HG03135 (cell line): Measurements from ENCODE around the gene MARK4.
"Not testable (repeated sequence)": the region's sequence is repeated elsewhere in the genome, so short reads cannot be mapped to it uniquely, and the experiment has no call there.

Experiments
- ATAC-seq: cut with Tn5 transposase; IDR thresholded peaks from one replicate; pipeline ENCODE4 v1.9.1; 2021; ENCODE audit warnings: mild to moderate bottlenecking, moderate library complexity; ENCODE audit not compliant: unreplicated experiment

The MARK4 gene

DNA sequence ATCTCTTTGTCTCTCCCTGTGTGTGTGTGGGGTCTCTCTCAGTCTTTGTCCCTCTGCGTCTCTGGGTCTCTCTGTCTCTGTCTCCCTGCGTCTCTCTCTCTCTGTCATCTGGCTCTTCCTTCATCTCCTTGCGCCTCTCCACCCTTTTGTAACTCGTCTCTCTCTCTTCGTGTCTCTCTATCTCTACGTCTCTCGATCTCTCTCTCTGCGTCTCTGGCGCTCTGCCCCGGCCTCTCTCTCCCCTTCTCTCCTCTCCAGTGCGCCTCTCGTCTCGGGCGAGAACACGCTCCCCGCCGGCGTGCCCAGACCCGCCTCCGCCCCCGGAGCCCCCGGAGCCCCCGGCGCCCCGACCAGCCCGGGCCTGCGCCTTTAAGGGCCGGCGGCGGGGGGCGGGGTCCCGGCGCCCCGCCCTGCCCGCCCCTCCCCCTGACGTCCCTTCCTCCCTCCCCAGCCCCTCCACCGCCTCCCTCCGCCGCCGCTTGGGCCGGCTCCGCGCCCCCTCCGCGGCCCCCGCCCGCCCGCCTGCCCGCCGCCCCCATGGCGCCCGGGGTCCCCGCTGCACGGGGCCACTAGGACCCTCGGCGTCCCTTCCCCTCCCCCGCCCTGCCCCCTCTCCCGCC is at the start of gene MARK4:
MARK4 (plus strand) TSS at position 440 of the 620 bp plus-strand sequence. CDS start 318 bp downstream, outside the sequence.
- ATAC-seq, result no peak

DNA sequence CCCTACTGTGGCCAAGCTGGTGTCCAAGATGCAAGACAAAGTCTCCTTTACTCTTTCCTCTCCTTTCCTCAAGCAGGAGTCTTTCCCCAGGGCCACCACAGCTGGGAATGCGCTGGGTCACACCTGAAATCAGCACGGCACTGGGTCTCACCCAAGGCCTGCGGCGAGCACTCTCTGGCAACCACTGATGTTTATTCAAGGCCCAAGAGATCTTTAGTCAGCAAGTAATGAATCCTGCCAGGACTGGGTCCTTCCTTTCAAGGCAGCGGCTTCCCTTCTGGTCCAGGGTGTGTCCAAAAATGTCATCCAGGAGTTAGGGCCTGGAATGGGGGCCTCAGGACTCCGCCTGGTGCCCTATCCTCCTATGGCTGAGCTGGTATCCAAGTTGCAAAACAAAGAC is 48.4 kb upstream of the MARK4 start:
- ATAC-seq, result no peak

DNA sequence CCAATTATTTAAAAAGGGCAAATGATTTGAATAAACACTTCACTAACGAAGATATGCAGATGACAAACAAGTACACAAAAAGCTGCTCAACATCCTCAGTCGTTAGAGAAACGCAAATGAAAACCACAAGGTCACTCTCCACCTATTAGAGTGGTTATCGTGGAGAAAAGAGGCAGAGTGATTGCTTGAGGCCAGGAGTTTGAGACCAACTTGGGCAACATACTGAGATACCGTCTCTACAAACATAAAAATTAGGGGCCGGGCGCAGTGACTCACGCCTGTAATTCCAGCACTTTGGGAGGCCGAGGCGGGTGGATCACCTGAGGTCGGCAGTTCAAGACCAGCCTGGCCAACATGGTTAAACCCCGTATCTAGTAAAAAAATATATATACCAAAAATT is 45.3 kb upstream of the MARK4 start:
- ATAC-seq, result no peak

DNA sequence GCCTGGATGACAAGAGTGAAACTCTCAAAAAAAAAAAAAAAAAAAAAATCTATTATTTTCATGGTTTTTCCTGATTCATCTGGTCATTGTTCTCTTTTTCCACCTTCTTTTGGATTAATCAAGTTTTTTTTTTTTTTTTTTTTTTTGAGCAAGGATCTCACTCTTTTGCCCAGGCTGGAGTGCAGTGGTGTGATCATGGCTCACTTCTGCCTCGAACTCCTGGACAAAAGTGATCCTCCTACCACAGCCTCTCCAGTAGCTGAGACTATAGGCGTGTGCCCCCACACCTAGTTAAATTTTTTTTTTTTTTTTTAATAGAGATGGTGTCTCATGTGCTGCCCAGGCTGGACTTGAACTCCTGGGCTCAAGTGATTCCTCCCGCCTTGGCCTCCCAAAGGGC is 44.7 kb upstream of the MARK4 start:
- ATAC-seq, result no peak

DNA sequence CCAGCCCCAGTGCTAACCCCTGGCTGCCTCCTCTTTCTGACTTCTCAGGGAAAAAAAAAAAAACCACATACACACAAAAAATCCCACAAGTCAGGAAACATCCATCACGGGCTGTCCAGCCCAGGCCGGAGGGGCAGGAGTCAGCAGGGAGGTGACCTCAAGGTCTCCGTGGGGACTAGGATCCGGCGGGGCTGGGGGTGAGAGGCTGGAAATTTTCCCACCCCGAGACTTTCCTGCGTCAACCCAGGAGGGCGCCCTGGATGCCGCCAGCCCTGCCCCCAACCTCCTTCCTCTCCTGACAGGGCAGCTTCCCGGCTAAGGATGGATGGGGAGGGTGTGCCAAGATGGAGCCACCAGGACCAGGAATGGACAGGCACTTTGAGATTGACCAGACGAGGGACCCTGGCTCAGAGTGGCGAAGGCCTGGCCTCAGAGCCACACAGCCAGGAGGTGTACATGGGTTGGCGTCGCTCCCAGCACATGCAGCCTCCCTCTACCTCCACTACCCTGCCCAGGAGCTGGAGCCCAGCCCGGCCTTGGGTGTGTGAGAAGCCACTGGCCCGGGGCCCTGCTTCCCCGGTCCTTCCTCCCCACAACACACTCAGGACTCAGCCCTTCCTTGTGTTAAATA is 39.2 kb upstream of the MARK4 start:
- no peak for ATAC-seq

DNA sequence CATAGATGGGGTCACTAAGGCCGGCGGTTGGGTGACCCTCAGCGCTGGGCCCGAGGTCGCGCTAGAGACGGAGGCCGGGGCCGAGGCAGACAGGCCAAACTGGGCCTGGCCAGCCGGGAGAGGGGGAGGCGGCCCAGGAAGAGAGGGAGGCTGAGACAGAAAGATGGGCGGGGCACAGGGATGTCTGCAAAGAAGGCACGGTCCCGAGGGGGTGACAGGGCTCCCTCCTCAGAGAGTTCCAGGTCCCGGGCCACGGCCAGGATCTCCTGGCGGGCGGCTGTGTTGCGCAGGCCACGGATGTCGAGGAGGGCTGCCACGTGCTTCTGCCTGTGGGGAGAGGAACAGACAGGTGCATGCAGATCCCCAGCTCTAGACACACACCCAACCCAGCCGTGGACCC is 38.0 kb upstream of the MARK4 start:
- ATAC-seq, result no peak

DNA sequence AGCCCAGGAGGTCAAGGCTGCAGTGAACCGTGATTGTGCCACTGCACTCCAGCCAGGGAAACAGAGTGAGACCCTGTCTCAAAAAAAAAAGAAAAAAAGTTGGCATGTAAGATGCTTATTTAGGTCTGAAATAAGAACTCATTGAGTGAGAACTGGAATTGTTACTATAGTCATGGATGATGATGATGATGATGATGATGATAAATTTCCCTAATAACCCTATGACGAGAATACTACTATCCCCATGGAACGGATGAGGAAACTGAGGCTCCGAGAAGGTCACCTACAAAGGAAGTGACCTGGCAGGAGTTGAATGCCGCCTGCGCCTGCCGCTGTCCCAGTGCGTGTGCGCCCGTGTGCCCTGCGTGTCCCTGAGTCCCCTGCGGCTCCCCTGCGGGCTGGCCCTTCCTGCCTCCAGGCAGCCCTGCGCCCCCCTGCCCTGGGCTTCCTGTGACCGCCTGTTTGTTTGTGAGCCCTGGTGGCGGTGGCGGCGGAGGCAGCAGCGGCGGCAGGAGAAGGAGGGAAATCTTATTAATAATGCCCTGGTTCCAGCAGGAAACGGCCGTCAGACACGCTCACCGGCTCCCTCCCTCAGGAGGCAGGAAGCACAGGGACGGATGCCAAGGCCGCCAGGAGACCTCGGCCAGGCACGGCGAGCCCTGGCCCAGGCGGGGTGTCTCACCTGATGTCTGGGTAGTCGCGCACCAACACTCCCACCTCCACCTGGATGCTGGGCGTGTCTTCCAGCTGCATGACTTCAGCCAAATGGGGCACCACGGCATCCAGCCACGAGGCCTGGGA is 35.5 kb upstream of the MARK4 start:
- ATAC-seq, result no peak

DNA sequence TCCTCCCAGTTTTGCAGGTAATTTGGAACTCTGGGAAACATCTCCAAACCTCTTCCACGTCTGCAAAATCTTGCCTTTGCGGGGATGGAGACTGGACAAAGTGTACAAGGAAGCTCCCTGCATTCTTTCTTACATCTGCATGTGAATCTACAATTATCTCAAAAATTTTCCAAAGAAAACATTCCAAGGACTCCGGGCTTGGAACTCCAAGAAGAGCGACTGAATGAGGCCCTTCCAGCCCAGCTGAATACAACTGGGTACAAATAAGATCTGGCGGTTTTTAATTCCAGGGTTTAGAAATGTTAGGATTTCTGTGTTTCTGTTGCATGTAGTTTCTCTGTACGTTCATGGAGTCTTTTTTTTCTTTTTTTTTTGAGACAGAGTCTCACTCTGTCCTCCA is 34.4 kb upstream of the MARK4 start:
- ATAC-seq, result no peak

DNA sequence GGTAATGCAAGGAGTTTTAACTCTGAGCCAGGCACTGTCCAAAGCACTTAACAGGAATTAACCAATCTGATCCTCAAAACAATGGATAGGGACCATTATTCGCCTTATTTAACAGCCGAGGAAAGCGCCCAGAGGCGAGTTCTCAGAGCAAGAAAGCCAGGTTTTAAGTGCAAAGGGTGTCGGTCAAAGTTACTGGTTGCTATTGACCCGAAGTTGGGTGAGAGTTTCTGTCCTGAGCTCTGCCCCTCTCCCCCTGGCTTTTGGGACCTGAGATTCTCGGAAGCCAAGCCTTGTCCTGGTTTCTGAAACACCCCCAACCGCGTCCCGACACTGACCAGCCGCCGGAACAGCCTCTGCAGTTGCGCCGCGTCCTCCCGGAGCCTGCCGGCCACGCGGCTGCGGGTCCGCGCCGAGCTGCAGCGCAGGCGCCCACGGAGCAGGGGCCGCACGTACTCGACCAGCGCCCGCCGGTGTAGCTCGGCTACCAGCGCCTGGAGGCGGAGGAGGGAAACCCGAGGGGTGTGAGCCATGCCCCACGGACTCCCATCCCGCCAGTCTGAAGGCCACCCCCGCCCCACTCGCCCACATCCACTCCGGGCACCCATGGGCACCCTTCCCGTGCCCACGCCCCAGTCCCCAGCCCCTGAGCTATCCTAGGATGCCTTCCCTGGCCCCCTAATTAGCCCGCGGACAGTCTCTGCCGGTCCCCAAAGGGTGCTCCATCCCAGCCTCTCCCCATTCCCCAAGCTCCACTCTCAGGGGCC is 33.7 kb upstream of the MARK4 start:
- no peak for ATAC-seq

DNA sequence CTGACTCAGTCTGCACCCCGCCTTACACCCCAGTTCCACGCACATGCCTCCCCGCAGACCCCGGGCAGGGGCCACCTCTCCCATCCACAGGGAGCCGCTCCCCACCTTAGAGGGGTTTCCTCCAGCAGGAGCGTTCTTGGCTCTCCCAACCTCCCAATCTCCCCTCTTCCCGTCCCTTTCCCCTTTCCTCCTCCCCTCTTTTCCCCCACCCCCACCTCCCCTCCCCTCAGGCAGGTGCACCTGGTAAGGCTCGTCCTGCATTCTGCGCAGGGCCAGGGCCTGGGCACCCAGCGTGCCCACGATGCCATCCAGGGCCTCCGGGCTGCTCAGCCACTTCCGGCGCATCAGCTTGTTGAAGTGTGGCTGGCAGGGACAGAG is 33.1 kb upstream of the MARK4 start:
- ATAC-seq, result no peak

DNA sequence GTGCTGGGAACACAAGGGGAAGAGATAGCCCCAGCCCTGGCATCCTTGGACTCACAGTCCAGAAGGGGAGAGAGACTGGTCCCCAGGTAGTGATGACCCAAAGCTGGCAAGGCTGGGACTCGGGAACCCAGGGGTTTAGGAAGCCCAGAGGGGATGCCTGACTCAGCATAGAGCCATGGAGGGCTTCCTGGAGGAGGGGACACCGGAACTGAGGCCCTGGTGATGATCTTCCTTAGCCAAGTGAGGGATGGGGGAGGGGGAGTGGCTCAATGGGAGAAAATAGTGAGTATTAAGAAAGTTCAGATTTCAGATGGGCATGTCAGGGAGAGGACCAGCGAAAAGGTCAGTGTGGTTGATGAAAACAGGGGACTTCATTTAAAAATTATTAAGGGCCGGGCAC is 32.6 kb upstream of the MARK4 start:
- ATAC-seq, result no peak

DNA sequence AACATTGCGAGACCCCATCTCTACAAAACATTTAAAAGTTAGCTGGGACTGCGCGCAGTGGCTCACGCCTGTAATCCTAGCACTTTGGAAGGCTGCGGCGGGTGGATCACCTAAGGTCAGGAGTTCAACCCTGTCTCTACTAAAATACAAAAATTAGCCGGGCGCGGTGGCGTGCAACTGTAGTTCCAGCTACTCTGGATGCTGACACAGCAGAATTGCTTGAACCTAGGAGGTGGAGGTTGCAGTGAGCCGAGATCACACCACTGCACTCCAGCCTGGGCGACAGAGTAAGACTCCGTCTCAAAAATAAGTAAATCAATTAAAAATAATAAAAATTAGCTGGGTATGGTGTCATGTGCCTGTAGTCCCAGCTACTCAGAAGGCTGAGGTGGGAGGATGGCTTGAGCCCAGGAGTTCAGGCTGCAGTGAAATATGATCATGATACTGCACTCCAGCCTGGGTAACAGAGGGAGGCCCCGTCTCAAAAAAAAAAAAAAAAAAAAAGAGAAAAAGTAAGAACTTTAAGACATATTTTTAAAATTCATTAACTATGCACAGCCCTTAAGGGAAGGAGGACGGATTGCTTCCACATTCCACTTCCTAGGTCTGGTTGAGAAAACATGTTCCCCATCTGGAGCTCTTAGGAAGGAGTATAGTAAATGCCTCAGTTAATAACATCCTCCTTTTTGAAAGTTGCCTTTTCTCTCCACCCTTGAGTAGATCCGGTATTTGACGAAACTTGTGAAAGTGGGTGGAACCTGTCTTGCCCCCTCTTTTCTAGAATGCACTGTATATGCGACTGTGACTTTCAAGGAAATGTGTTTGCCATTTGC is 31.9 kb upstream of the MARK4 start:
- ATAC-seq, result no peak

DNA sequence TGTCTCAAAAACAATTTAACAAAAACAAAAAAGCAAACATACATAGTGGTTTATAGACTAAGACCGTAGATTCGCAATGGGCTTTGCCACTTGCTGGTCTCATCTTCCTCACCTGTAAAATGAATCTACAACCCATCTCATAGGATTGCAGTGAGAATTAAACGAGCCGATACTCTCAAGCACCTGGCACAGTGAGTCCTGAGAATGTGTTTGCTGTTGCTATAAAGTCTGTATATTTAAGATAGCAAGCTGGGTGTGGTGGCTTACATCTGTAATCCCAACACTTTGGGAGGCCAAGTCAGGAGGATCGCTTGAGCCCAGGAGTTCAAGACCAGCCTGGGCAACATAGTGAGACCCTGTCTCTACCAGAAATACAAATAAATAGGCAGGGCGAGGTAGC is 28.3 kb upstream of the MARK4 start:
- no peak for ATAC-seq

DNA sequence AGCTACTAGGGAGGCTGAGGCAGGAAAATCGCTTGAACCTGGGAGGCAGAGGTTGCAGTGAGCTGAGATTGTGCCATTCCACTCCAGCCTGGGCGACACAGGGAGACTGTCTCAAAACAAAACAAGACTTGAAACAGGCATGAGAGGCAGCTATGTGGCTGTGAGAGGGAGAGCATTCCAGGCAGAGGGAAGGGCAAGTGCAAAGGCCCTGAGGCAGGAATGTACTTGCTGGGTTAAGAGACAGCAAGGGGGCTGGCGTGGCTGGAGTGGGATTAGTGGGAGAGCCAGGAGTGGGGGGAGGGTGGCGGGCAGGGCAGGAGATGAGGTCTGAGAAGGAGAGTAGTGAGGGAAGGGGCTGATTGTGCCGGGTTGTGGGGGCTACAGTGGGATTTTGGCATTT is 27.2 kb upstream of the MARK4 start:
- no peak for ATAC-seq

DNA sequence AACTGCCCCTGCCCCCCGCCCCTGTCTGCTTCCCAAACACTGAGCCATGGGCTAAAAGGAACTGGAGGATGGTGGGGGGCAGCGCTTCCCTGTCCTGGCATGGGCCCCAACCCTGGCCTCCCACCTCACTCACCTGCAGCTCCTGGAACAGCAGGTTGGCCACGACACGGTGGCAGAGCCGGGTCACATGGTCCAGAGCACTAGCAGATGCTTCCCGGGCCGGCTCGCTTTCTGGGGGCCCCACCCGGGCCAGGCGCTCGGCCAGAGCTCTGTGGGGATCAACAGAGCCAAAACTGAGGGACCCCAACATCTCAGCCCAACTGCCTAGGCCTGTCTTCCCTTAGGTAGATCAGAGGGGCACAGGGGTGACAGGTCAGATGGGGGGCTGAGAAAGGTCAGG is 26.4 kb upstream of the MARK4 start:
- ATAC-seq, result no peak

DNA sequence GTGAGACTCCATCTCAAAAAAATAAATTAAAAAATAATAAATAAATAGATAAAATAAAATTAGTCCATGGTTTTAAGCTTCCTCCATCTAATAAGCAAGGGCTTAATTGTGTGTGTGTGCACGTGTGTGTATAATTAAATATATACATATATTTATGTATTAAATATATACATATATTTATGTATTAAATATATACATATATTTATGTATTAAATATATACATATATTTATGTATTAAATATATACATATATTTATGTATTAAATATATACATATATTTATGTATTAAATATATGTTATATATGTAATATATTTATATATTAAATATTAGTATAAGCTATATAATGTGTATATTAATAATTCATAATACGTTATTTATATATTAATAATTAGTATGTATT is 22.0 kb upstream of the MARK4 start:
- ATAC-seq, result not testable (repeated sequence)

DNA sequence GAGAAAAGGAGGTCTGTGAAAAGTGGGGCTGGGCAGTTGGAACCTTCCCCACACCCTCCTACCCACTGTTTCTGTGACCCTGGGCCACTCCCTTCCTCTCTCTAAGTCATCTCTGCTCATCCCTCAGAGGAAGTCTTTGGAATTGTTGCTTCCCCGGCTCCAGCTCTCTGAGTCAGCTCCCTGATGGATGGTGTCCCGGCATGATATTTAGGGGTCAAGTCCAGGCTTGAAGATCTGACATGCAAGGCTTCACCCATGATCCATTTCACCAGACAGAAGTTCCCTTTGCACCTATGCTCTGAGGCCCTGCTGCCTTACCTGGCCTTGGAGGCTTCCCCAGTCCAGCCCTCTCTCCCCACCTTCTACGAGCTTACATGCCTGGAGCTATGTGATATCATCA is 19.2 kb upstream of the MARK4 start:
- ATAC-seq, result no peak

DNA sequence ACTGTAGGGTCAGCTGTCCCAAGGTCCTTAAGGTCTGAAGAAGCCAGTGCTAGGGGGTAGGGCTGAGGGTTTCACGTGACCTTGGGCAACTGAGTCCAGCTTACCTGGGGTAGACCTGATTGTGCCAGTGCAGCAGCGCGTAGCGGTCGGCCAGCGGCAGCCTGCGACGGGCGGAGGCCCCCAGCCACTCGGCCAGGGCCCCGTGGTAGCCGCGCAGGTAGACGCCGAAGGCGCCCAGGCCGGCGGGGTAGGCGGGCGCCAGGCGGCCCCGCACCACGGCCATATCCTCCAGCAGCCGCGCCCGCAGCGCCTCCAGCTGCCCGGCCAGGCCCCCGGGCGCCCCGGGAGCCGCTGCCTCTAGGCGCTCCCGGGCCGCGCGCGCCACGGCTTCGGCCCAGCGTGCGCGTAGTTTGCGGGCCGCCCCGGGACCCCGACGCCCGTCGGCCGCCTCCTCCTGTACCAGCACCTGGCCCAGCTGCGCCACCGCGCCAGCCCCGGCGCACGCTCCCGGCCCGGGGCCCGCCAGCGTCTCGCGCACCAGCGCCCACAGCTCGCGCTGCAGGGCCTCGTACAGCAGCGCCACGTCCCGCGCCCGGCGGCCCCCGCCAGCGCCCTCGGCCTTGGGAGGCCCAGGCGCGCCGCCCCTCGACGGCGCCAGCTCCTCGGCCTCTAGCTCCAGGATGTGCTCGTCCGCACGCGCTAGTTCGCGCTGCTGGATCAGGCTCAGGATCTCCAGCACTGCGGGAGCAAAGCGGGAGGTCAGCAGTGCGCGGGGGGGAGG is 16.8 kb upstream of the MARK4 start:
- ATAC-seq, result no peak

DNA sequence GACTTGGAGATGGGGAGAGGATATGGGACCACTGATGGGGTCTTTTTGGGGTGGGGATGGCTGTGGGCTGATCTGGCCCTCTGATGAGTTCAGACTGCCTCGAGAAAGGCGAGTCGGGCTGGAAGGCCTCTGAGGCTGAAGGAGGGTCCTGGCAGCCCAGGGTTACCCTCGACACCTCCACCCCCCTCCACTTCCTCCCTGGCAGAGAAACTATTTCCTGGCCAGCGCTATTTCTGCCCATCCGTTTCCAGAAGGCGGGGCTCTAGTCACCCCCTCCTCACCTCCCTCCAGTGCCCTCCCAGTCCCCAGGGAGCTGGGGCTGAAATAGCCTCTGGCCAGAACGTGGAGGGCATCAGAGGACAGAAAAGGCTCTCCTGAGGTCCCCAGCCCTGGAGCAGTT is 15.6 kb upstream of the MARK4 start:
- no peak for ATAC-seq

DNA sequence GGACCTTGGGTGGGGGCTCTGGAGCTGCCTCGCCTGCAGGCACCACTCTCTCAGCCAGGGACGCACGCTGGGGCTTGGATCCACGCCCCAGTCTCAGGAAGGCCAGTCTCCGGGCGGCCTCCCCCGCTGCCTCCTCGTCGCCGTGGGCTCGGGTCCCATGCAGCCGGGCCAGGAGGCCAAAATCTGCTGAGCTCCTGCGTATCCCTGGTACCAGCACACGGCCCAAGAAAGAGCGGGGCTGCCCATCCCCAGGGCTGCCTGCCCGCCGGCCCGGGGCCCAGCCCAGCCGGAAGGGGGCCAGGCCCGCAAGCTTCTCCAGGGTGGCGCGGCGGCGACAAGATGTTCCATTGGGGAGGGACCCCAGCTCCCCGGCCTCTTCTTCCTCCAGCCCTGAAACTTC is 12.5 kb upstream of the MARK4 start:
- ATAC-seq, result no peak
